GM11168 (cell line): ENCODE results near the gene C1QL3.

ENCODE experiments used
- in situ Hi-C: fragments of 300-500 bp; cut with MboI; formaldehyde crosslinking; loops from one replicate; pipeline ENCODE4 v1.12.0; 2022; ENCODE audit warnings: low sequenced_read_pairs; ENCODE audit not compliant: unreplicated experiment

Gene C1QL3

GRCh38 chr10:16521311-16522016, at the start of gene C1QL3:
C1QL3 (minus strand) TSS chr10:16521879; CDS start chr10:16521065, 814 bp downstream.
- in situ Hi-C loops: no loop called here

- in situ Hi-C loops: no loop called here
Observed at GRCh38 chr10:16570731-16571130, 49.1 kb upstream of the C1QL3 start.

GRCh38 chr10:16566202-16566805, 44.6 kb upstream of the C1QL3 start:
- in situ Hi-C loops: no loop called here

- in situ Hi-C loops: no loop called here
Observed at GRCh38 chr10:16565604-16566003, 43.9 kb upstream of the C1QL3 start.

- in situ Hi-C loops: no loop called here
Observed at GRCh38 chr10:16562891-16563290, 41.2 kb upstream of the C1QL3 start.

GRCh38 chr10:16559236-16559773, 37.6 kb upstream of the C1QL3 start:
- in situ Hi-C loops: no loop called here

- in situ Hi-C loops: loop anchor here (25.0 kb wide), 1 partner anchor 661 kb away; no protein-coding TSS in a partner anchor
Observed at GRCh38 chr10:16547973-16548372, 26.3 kb upstream of the C1QL3 start.

- in situ Hi-C loops: loop anchor here (25.0 kb wide), 1 partner anchor 658 kb away; no protein-coding TSS in a partner anchor
Observed at GRCh38 chr10:16545116-16545736, 23.5 kb upstream of the C1QL3 start.

GRCh38 chr10:16544591-16544990, 22.9 kb upstream of the C1QL3 start:
- in situ Hi-C loops: loop anchor here (25.0 kb wide), 1 partner anchor 657 kb away; no protein-coding TSS in a partner anchor

- in situ Hi-C loops: loop anchor here (25.0 kb wide), 1 partner anchor 657 kb away; no protein-coding TSS in a partner anchor
Observed at GRCh38 chr10:16544099-16544498, 22.4 kb upstream of the C1QL3 start.

- in situ Hi-C loops: loop anchor here (25.0 kb wide), 1 partner anchor 649 kb away; no protein-coding TSS in a partner anchor
Observed at GRCh38 chr10:16536155-16536554, 14.5 kb upstream of the C1QL3 start.

- in situ Hi-C loops: loop anchor here (25.0 kb wide), 1 partner anchor 643 kb away; no protein-coding TSS in a partner anchor
Observed at GRCh38 chr10:16529853-16530252, 8.2 kb upstream of the C1QL3 start.

- in situ Hi-C loops: loop anchor here (25.0 kb wide), 1 partner anchor 640 kb away; no protein-coding TSS in a partner anchor
Observed at GRCh38 chr10:16527452-16527851, 5.8 kb upstream of the C1QL3 start.

GRCh38 chr10:16520900-16521299, 779 bp downstream of the C1QL3 start:
- in situ Hi-C loops: no loop called here

GRCh38 chr10:16519908-16520861, 1.5 kb downstream of the C1QL3 start:
- in situ Hi-C loops: no loop called here

GRCh38 chr10:16519250-16519907, 2.3 kb downstream of the C1QL3 start:
- in situ Hi-C loops: no loop called here

GRCh38 chr10:16518822-16519221, 2.9 kb downstream of the C1QL3 start:
- in situ Hi-C loops: no loop called here

GRCh38 chr10:16510843-16511242, 10.8 kb downstream of the C1QL3 start:
- in situ Hi-C loops: no loop called here

- in situ Hi-C loops: no loop called here
Observed at GRCh38 chr10:16509996-16510395, 11.7 kb downstream of the C1QL3 start.
